IMR-90 (cell line): Measurements from ENCODE around the gene XDH.

ENCODE experiments used
- CHD1 ChIP-seq: IDR thresholded peaks from 2 replicates; pipeline ENCODE4 v1.6.1; 2012; ENCODE audit warnings: low read depth, low read length, improper control_type of control experiment
- FOS ChIP-seq: fragments of 150-350 bp; IDR thresholded peaks from 2 replicates; pipeline ENCODE4 v1.6.1; 2016; ENCODE audit warnings: low read depth, low read length
- MAFK ChIP-seq: IDR thresholded peaks from 2 replicates; pipeline ENCODE4 v1.6.1; 2012; ENCODE audit warnings: low read depth, low read length, improper control_type of control experiment
- POLR2A ChIP-seq: IDR thresholded peaks from 2 replicates; pipeline ENCODE4 v1.6.1; 2012; ENCODE audit warnings: mild to moderate bottlenecking, low read depth, low read length
- RCOR1 ChIP-seq: IDR thresholded peaks from 2 replicates; pipeline ENCODE4 v1.6.1; 2012; ENCODE audit warnings: mild to moderate bottlenecking, low read length, improper control_type of control experiment; ENCODE audit not compliant: insufficient replicate concordance
- SMC3 ChIP-seq: fragments of 150-350 bp; IDR thresholded peaks from 2 replicates; pipeline ENCODE4 v1.6.1; 2016; ENCODE audit warnings: low read depth, mild to moderate bottlenecking, antibody characterized with exemption, low read length, moderate library complexity
- USF2 ChIP-seq: fragments of 150-350 bp; IDR thresholded peaks from 2 replicates; pipeline ENCODE4 v1.6.1; 2017; ENCODE audit warnings: mild to moderate bottlenecking, antibody characterized with exemption, low read length, low read depth
- TF ChIP-seq, protein P1 (sequence below): conservative IDR thresholded peaks from 2 replicates; pipeline ENCODE4 v1.5.1; 2012; ENCODE audit warnings: mild to moderate bottlenecking, low read depth, low read length, improper control_type of control experiment

GRCh38 chr2:31411771-31412170 is 2.8 kb downstream of the XDH start:
- TF ChIP-seq, protein P1, sequence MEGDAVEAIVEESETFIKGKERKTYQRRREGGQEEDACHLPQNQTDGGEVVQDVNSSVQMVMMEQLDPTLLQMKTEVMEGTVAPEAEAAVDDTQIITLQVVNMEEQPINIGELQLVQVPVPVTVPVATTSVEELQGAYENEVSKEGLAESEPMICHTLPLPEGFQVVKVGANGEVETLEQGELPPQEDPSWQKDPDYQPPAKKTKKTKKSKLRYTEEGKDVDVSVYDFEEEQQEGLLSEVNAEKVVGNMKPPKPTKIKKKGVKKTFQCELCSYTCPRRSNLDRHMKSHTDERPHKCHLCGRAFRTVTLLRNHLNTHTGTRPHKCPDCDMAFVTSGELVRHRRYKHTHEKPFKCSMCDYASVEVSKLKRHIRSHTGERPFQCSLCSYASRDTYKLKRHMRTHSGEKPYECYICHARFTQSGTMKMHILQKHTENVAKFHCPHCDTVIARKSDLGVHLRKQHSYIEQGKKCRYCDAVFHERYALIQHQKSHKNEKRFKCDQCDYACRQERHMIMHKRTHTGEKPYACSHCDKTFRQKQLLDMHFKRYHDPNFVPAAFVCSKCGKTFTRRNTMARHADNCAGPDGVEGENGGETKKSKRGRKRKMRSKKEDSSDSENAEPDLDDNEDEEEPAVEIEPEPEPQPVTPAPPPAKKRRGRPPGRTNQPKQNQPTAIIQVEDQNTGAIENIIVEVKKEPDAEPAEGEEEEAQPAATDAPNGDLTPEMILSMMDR: no peak
- TF ChIP-seq SMC3: no peak
- no peak for TF ChIP-seq USF2
- TF ChIP-seq MAFK: no peak
- TF ChIP-seq CHD1: no peak
- TF ChIP-seq POLR2A: no peak
- no peak for TF ChIP-seq FOS
- TF ChIP-seq RCOR1: no peak
